NT2/D1 (cell line): Measurements from ENCODE around the gene GHITM.

ENCODE experiments used
- SUZ12 ChIP-seq: IDR thresholded peaks from 2 replicates; pipeline ENCODE4 v1.6.1; 2011; ENCODE audit not compliant: insufficient read length, insufficient read depth; ENCODE audit errors: extremely low read depth
- YY1 ChIP-seq: IDR thresholded peaks from 2 replicates; pipeline ENCODE4 v1.6.1; 2011; ENCODE audit not compliant: insufficient read length, insufficient read depth
- ZNF274 ChIP-seq: IDR thresholded peaks from 2 replicates; pipeline ENCODE4 v1.6.1; 2011; ENCODE audit warnings: mild to moderate bottlenecking, low read depth, low read length

GRCh38 chr10:84201682-84202081, 62.4 kb downstream of the GHITM start:
- TF ChIP-seq YY1 (no peak), ZNF274 (no peak), SUZ12 (no peak)
